HG02798 (cell line): ENCODE data around the gene GPR156.

Experiments used
- ATAC-seq: cut with Tn5 transposase; IDR thresholded peaks from one replicate; pipeline ENCODE4 v1.9.1; 2021; ENCODE audit warnings: mild to moderate bottlenecking; ENCODE audit not compliant: unreplicated experiment, poor library complexity

The GPR156 gene

DNA sequence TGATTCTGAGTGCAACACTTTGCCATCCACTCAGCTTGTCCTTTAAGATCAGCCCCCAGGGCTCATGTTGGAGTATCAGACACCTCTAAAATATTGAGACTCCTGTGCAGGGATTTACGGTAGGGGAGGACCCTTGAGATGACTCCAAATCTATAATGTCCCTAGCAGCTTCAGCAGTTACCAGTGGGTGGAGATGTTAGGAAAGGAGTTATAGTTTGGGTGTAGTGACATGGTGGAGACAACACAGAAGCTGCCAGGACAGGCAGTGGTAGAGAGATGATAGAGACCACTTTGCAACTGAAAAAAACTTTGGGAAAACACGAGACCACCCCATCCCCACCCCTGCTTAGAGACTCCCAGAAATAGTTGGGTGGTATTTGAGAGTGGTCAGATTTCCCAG is 147.5 kb downstream of the GPR156 start:
- ATAC-seq, result no peak

DNA sequence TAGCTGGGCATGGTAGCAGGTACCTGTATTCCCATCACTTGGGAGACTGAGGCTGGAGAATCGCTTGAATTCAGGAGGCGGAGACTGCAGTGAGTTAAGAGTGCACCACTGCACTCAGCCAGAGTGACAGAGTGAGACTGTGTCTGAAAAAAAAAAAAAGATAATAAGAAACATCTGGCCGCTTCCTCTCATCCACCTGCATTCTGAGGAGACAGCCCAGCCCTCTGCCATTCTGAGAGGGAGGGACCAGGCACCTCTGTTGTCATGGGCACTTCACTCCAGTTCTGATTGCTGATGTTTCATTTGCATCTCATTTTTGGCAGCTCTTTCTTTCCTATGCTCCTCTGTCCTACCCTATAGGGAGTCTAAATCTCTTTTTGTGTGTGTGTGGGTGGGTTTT is 154.4 kb downstream of the GPR156 start:
- ATAC-seq, result no peak

DNA sequence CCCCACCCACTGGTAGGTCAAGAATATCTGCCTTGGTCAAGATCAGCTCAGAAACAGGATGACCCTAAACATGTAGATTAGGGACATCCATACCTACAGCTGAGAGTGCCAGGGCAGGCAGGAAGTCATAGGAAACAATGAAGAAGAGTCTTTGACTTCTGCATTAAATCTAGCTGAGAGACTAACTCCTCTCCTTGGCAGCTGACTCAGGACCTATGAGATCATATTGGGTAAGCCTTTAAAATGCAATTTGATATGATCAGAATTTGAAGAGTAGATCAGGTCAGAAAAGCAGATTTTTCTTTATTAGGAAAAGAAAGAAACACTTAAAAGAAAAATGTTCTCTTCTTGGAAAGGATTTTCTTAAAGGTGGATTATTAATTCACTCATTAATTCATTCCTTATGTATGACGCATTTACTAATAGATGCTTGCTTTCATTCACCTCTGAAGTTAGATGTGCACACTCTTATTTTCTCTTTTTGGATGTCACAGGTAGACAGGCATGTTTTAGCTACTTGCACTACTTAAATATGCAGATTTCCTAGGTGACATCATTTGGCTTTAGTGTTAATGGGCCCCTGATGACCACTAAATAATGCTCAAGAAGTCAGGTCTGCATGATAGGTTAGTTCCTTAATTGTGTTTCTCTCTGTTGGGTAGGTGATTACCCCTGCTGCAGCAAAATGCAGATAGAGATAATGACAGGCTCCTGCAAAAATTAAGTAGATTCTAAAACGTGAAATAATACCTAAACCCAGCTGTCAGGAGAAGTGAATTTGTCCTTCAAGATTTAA is 155.1 kb downstream of the GPR156 start:
- no peak for ATAC-seq

DNA sequence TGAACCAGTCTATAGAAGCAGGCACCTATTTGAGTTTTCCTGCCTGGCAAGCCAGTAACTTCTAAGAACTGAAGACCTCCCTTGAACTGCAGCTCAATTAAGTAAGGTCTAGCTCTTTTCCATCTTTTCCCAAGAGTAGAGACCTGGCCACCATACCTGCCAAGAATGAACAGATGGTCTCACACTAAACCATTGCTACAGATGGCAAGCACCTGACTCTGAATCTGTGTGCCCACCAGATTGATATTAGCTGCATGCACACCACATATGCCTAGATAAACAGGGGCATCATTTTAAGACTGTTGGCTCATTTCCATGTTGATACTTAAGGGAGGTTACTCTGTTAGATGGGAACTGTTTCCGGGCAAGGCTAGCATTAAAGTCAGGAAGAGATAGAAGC is 156.0 kb downstream of the GPR156 start:
- ATAC-seq, result no peak

DNA sequence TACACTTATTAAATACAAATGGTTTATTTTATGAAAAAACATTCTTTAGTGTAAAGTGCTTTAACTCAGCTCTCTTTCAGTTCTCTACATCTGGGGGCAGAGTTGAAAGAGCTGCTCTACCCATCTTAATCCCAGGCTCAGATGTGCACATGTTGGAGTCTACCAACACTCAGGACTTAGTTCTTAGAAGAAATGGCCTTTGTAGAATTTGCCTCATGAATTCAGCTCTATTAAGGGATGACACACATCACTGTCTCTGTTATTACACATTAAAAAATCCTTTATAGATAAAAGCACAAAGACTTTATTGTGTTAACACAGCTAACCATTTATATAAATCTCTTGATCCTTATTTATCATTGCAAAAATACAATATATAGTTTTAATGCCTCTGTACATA is 159.0 kb downstream of the GPR156 start:
- no peak for ATAC-seq

DNA sequence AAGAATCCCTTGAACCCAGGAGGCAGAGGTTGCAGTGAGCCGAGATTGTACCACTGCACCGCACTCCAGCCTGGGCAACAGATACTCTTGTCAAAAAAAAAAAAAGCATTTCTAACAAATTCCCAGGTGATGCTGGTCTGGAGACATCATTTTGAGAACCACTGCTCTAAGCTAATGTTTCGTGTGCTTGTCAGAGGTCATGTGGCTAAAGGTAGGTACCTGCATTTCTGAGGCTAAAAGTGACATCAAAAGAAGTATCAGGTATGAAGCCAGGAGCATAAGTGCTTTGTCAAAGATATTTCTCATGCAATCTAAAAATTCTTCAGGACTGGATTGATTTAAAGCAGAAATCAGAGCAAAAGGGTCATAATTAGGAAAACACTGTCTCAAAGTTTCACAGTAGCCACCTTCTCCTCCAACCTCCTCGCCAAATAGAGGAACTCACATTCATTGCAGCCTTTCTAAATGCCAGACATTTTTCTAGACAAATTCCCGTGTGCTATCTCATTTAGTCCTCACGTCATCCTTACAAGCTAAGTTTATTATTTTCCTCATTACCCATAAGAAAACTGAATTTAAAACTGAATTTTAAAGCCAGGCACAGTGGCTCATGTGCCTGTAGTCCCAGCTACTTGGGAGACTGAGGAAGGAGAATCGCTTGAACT is 165.0 kb downstream of the GPR156 start:
- no peak for ATAC-seq
